Measurements from ENCODE around the gene PRR5L. TPM values are rescaled to one million over a fixed set of nuclear protein-coding genes. Genes with fewer than 3 reads are reported as not detected.

The PRR5L gene
- total RNA-seq, 1 donor from 2014 or later = 6.7 TPM

DNA sequence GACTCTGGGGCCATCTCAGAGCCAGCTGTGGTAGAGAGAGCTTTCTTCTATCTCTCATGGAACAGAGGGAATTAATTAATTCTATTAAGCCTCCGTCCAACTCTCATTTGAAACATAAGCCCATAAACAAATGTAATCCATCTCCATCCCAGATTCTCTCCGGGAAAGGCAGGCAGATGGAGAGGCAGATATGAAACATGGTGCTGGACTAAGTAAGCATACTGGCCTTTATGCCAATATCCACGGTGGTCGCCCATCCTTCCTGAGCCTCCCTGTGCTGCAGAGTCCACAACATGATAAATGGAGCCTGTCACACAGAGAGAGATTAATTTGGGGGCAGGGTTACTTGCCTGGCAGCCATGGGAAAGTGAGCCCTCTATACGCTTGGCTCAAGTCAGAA is 44.8 kb downstream of the PRR5L start:
- Mint-ChIP-seq H3K4me1 (peaks cover 22% of the 10 kb centered on the region), H3K4me3 (no peak overlapping the region), H3K27me3 (ENCODE audit: low read depth) (no peaks in the 10 kb centered on the region), H3K27ac (no peak overlapping the region), H3K36me3 (no peaks in the 10 kb centered on the region), H3K9me3 (no peaks in the 10 kb centered on the region)
- DNase-seq (ENCODE audit: low spot score in 2 of 2, unreplicated experiment in 2 of 2) = no peak
- TF ChIP-seq, protein P1, sequence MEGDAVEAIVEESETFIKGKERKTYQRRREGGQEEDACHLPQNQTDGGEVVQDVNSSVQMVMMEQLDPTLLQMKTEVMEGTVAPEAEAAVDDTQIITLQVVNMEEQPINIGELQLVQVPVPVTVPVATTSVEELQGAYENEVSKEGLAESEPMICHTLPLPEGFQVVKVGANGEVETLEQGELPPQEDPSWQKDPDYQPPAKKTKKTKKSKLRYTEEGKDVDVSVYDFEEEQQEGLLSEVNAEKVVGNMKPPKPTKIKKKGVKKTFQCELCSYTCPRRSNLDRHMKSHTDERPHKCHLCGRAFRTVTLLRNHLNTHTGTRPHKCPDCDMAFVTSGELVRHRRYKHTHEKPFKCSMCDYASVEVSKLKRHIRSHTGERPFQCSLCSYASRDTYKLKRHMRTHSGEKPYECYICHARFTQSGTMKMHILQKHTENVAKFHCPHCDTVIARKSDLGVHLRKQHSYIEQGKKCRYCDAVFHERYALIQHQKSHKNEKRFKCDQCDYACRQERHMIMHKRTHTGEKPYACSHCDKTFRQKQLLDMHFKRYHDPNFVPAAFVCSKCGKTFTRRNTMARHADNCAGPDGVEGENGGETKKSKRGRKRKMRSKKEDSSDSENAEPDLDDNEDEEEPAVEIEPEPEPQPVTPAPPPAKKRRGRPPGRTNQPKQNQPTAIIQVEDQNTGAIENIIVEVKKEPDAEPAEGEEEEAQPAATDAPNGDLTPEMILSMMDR (IDR thresholded peaks at IDR 0.05; ENCODE audit: unreplicated experiment) = no peak

DNA sequence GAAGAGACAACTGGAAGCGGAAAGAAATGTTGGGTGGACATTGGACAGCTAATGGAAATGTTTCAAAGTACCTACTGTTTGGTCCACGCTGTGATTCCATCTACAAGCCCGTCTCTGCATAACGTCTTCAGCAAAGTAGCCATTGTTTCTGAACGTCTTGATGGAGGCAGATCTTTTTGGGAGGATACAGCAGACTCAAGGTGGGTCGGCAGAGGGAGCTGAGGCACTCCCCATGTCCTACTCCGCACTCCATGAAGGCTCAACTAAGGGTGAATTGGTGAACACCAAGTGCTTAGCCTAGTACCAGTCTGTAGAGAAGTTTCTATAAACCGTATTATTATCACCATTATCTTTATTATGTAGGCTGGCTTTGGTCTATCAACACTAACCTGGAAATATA is 45.8 kb downstream of the PRR5L start:
- Mint-ChIP-seq H3K4me1 (peaks cover 22% of the 10 kb centered on the region), H3K27ac (no peak overlapping the region), H3K27me3 (ENCODE audit: low read depth) (no peaks in the 10 kb centered on the region), H3K9me3 (no peaks in the 10 kb centered on the region), H3K4me3 (no peak overlapping the region), H3K36me3 (no peaks in the 10 kb centered on the region)
- no peak for DNase-seq (ENCODE audit: low spot score in 2 of 2, unreplicated experiment in 2 of 2)
- TF ChIP-seq, protein P1 (IDR thresholded peaks at IDR 0.05; ENCODE audit: unreplicated experiment) = no peak

DNA sequence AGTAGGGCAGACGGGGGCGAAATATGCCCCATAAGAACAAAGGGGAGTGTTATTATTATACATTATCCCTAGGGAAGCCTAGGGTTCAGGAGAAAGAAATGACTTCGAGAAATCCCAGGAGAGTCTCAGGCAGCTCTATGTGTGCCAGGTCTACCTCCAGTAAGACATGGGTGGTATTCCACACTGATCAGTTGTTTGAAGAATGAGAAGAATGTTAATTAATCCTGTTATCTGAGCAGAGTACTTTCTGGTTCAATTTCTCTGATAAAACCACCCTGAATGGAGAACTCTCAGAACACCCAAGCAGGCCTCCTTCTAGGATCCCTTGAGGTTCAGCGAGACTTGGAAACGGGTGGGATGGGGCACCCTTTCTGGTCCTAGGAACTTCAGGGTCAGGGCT is 46.2 kb downstream of the PRR5L start:
- H3K9me3 Mint-ChIP-seq = no peaks in the 10 kb centered on the region
- H3K27ac Mint-ChIP-seq = no peak overlapping the region
- H3K4me1 Mint-ChIP-seq = peaks cover 22% of the 10 kb centered on the region

DNA sequence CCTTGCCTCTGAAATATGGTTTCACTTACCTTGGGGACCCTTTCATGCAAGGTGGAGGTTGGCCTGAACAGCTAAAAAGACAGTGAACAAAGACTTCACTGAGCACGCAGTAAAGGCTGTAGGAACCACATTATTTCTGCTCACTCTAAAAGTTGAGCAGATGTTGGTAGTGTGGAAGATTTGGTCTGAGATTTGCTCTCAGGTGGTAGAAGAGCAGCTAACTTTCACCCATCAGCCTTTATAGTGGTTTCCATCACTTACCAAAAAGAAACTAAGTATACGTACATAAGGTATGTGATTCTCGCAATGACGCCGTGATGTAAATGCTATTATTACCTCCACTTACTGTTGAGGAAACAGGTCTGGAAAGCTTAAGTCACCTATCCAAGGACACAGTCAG is 47.3 kb downstream of the PRR5L start:
- DNase-seq (ENCODE audit: low spot score in 2 of 2, unreplicated experiment in 2 of 2) = no peak
- peaks cover 22% of the 10 kb centered on the region for H3K4me1 Mint-ChIP-seq
- TF ChIP-seq, protein P1 (IDR thresholded peaks at IDR 0.05; ENCODE audit: unreplicated experiment) = no peak
- H3K27ac Mint-ChIP-seq = no peak overlapping the region
- H3K4me3 Mint-ChIP-seq = no peak overlapping the region
- no peaks in the 10 kb centered on the region for H3K36me3 Mint-ChIP-seq
- no peaks in the 10 kb centered on the region for H3K27me3 Mint-ChIP-seq (ENCODE audit: low read depth)
- H3K9me3 Mint-ChIP-seq = no peaks in the 10 kb centered on the region

More for the DNA sequence above, 46.2 kb downstream of the PRR5L start:
- H3K27me3 Mint-ChIP-seq (ENCODE audit: low read depth) = no peaks in the 10 kb centered on the region
- H3K36me3 Mint-ChIP-seq = no peaks in the 10 kb centered on the region
- TF ChIP-seq, protein P1 (IDR thresholded peaks at IDR 0.05; ENCODE audit: unreplicated experiment) = no peak
- H3K4me3 Mint-ChIP-seq = no peak overlapping the region
- DNase-seq (ENCODE audit: low spot score in 2 of 2, unreplicated experiment in 2 of 2) = no peak

DNA sequence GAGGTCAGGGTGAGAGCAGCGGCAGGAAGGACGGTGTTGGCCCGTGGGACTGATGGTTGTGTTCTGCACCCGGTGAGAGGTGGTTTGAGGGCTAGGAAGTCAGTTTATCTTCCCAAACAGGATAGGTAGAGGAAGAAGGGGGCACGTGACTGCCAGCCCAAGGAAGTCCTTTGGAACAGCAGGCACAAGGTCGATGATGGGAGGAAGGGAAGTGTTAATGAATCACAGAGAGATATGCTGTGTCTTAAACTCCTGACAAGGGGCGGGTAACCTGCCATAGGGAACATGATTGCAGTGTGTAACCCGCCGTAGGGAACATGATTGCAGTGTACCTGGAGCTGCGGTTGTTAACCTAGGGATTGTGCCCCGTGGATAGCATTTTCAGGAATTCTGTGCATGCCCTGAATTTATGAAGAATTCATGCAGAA is 49.0 kb downstream of the PRR5L start:
- Mint-ChIP-seq H3K4me3 (no peak overlapping the region), H3K27ac (no peak overlapping the region), H3K4me1 (peaks cover 27% of the 10 kb centered on the region)

More for the DNA sequence above, 49.0 kb downstream of the PRR5L start:
- no peak for DNase-seq (ENCODE audit: low spot score in 2 of 2, unreplicated experiment in 2 of 2)
- no peaks in the 10 kb centered on the region for H3K9me3 Mint-ChIP-seq
- no peaks in the 10 kb centered on the region for H3K36me3 Mint-ChIP-seq
- TF ChIP-seq, protein P1 (IDR thresholded peaks at IDR 0.05; ENCODE audit: unreplicated experiment) = no peak
- no peaks in the 10 kb centered on the region for H3K27me3 Mint-ChIP-seq (ENCODE audit: low read depth)

All from mesothelial cell of epicardium (in vitro differentiated cells).